ENCODE data around the gene USP15. TPM values are rescaled to one million over a fixed set of nuclear protein-coding genes. Genes with fewer than 3 reads are reported as not detected.
"Not testable (repeated sequence)": the region's sequence is repeated elsewhere in the genome, so short reads cannot be mapped to it uniquely, and the experiment has no call there.

USP15 gene
- total RNA-seq, 1 donor from 2014 or later, result 137 TPM

- intact Hi-C loops (cut with micrococcal nuclease), result loop anchor here (5.0 to 10.0 kb wide), 2 partner anchors 146 to 169 kb away; no protein-coding TSS in a partner anchor
These were observed 175.9 kb downstream of the USP15 start for GRCh38 chr12:62436164-62436503.

DNA sequence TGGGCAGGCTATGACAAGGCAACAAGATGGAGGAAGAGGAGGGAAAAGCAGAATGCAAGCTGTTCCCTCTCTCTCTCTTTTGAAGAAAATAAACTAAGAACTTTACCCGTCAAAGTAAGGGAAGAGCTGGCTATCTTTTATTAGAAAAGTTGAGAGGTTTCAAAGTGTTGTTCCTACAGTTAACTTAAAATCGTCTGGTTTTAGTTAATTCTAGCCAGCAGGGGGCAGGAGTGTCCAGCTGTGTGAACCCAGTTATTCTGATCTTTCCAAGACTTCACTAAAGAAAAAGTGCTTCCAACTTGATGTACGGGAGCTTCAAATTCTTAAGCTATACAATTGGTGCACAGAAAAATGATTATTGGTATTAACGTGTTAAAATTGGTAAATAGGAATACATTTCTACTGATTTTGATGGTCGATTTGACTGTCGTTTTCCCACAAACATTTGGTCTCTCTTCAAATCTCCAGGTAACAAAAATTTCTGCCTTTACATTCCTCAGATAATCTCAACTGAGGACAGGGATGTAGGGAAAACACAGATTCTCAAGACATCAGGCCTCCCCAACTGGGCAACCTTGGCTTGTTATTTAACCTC is 178.0 kb downstream of the USP15 start:
- intact Hi-C loops (cut with micrococcal nuclease), result loop anchor here (1.0 to 10.0 kb wide), 6 partner anchors 87 to 375 kb away; no protein-coding TSS in a partner anchor

GRCh38 chr12:62446754-62447452 is 186.7 kb downstream of the USP15 start:
- intact Hi-C loops (cut with micrococcal nuclease), result no loop called here

GRCh38 chr12:62448436-62448835 is 188.2 kb downstream of the USP15 start:
- intact Hi-C loops (cut with micrococcal nuclease), result no loop called here

DNA sequence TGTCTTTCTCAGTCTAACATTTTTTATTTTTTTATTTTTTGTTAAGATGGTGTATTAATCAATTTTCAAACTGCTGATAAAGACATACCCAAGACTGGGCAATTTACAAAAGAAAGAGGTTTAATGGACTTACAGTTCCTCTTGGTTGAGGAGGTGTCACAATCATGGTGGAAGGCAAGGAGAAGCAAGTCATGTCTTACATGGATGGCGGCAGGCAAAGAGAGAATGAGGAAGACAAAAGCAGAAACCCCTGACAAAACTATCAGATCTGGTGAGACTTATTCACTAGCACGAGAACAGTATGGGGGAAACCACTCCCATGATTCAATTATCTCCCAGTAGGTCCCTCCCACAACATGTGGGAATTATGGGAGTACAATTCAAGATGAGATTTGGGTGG is 195.2 kb downstream of the USP15 start:
- intact Hi-C loops (cut with micrococcal nuclease), result not testable (repeated sequence)

DNA sequence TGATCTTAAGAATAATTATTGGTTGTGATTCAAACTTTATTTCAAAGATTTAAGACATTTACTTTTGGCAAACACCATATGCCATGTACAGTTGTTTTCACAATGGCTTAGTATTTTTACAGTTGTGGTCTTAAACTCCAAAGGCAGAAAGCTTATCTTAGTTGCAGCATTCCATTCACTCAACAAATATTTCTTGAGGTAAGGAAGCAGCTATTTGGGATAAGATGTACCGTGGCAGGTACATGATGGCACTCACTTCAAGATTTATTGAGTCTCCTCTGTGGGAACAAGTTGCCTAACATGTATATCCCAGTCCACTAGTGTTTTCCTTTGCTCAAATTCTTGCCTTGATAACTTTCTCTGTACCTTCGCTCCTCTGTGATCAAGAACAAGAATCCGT is 198.4 kb downstream of the USP15 start:
- intact Hi-C loops (cut with micrococcal nuclease), result no loop called here

- intact Hi-C loops (cut with micrococcal nuclease), result no loop called here
These were observed 199.8 kb downstream of the USP15 start for GRCh38 chr12:62459976-62460375.

DNA sequence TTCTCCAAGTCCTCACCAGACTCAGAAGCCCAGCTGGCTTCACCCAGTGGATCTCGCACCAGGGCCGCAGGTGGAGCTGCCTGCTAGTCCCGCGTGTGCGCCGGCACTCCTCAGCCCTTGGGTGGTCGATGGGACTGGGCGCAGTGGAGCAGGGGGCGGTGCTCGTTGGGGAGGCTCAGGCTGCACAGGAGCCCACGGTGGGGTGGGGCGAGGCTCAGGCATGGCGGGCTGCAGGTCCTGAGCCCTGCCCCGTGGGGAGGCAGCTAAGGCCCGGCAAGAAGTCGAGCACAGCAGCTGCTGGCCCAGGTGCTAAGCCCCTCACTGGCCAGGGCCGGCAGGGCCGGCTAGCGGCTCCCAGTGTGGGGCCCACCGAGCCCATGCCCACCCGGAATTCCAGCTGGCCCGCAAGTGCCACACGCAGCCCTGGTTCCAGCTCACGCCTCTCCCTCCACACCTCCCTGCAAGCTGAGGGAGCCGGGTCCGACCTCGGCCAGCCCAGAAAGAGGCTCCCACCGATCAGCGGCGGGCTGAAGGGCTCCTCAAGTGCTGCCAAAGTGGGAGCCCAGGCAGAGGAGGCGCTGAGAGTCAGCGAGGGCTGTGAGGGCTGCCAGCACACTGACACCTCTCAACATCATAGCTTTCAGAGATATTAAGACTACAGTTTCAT is 201.1 kb downstream of the USP15 start:
- intact Hi-C loops (cut with micrococcal nuclease), result not testable (repeated sequence)

GRCh38 chr12:62463252-62463651 is 203.0 kb downstream of the USP15 start:
- intact Hi-C loops (cut with micrococcal nuclease), result not testable (repeated sequence)

Other genes with a start within 250 kb of the USP15 start
- 44.9 and 45.7 TPM in 2 replicates for gene MON2, start 206.4 kb downstream of the USP15 start, total RNA-seq